HG03558 (cell line): Measurements from ENCODE around the gene CYP1A2.

ENCODE experiments used
- ATAC-seq: cut with Tn5 transposase; IDR thresholded peaks from one replicate; pipeline ENCODE4 v1.9.1; 2021; ENCODE audit warnings: moderate number of reproducible peaks; ENCODE audit not compliant: unreplicated experiment; ENCODE audit errors: extremely low read depth

The CYP1A2 gene

GRCh38 chr15:74788042-74788682 is 39.5 kb downstream of the CYP1A2 start:
- ATAC-seq: no peak

DNA sequence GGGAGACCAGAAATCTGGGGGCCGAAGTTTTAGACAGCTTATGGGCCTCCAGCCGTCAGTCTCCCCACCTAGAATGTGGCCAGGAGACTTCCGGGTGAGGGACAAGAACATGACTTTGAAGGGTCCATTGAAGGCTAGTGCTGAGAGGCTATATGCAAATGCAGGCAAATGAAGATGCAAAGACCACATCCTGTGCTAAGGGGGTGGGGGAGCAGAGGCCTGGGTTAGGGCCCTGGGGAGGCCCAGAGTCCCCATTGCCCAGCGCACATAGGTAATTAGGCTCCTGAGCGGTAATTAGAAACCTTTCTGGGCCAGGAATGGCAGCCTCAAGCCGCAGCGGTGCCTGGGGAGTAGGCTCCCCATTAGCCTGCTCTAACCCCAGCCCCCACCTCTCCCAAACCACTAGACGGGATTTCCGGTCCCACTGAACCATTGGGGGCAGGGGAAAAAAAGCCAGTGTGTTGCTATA is 40.1 kb downstream of the CYP1A2 start:
- ATAC-seq: no peak

- ATAC-seq: no peak
Observed at GRCh38 chr15:74789171-74789631, 40.6 kb downstream of the CYP1A2 start.

- ATAC-seq: no peak
Observed at GRCh38 chr15:74789741-74790079, 41.1 kb downstream of the CYP1A2 start.

- no peak for ATAC-seq
Observed at GRCh38 chr15:74790080-74790916, 41.7 kb downstream of the CYP1A2 start.

DNA sequence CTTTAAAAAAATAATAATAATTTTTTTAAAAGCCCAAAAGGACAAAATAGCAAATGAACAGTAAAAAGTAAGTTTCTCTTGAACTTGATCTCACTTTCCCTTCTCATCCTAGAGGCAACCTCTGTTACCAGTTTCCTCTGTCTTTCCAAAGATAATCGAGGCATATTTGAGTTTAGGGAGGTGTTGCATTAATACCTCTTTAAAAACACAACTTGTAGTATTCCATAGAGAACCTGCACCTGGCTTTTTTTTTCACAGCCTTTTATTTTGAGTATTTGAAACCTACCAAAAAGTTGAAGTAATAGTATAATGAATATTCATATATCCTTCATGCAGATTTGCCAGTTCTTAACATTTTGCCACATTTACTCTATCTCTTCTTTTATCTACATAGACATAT is 42.4 kb downstream of the CYP1A2 start:
- no peak for ATAC-seq

- no peak for ATAC-seq
Observed at GRCh38 chr15:74791667-74792066, 43.0 kb downstream of the CYP1A2 start.

DNA sequence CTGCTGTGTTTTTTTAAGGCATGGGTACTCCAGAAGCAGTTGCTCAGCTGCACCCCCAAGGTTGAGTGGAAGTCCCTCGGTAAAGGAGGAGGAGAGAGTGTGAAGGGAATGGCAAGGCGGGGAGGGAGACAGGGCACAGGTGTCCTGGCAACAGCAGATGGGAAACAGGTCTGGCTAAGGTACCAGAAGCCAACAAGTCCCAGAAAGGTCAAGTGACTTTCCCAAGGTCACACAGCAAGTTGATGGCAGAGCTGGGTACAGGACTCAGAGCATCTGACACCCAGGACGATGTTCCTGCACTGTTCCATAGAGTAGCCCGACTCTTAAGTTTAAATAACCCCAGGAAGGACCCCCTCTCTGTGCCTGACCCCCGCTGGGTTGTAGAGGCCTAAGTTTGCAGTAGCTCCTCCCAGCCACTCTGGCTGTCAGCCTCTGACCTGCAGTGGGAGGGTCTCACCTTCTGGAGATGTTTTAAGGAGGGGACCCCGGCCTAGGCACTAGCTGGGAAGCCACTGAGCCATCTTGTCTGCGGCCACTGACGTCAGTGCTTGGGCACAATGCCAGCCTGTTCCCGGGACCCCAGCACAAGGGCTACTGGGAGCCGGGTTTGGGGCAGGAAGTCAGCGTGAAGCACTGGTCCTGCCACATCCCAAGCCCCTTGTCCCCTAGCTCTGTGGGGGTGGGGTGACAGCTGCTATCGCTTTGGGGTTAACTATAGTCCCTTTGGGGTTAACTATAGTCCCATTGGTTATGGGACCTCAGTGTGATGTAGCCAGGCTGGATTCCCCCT is 43.8 kb downstream of the CYP1A2 start:
- no peak for ATAC-seq

DNA sequence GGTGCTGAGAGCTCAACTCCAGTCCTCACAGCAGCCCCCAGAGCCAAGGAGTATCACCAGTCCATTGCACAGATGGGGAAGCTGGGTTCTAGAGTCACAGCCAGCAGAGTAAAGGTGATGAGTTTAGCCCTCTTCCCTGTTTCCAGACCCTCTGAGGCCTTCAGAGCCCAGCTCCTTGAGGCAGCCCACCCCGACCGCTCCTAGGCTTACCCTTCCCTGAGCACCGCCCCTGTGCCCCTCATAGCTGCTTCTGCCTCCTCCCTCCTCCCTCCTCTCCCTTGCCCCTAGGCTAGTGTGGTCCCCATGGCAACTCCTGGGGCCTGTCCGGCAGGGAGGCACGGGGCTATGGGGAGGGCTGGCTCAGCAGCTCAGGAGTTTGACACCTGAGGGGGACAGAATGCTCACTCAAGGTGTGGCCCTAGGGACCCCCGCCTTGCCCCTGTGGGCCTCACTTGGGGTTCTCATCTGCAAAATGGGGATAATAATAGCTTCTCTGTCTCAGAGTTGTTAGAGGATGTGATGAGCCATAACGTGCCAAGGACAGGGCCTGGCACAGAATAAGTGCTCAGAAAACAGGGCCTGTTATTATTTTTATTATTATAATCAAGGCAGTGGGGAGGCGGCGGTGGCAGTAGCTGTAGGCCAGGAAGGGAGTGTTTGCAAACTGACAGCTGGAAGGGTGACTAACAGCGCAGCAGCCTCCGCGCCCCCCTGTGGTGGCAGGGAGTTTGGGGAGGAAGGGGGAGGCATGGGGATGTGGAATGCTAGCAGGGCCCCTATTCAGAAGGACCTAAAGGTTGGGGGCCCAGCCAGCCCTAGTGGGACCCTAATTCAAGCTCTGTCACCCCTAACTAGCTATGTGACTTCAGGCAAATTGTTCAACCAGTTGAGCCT is 44.7 kb downstream of the CYP1A2 start:
- no peak for ATAC-seq

GRCh38 chr15:74794248-74794969 is 45.8 kb downstream of the CYP1A2 start:
- no peak for ATAC-seq

DNA sequence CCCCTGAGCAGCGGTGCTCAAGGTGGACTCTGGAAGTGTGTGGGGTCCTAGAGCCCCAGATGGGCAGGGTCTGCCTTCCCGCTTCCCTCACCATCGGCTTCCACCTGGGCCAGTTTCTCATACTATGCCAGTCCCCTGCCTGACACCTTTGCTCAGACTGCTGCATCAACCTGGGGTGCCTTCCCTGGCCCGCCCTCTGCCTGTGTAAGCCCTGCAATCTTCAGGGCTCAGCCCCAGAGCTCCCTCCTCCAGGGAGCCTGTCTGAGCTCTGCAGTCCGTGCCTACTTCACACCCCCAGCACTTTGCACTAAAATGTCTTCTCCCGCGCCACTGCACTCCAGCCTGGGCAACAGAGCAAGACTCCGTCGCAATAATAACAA is 46.3 kb downstream of the CYP1A2 start:
- no peak for ATAC-seq

DNA sequence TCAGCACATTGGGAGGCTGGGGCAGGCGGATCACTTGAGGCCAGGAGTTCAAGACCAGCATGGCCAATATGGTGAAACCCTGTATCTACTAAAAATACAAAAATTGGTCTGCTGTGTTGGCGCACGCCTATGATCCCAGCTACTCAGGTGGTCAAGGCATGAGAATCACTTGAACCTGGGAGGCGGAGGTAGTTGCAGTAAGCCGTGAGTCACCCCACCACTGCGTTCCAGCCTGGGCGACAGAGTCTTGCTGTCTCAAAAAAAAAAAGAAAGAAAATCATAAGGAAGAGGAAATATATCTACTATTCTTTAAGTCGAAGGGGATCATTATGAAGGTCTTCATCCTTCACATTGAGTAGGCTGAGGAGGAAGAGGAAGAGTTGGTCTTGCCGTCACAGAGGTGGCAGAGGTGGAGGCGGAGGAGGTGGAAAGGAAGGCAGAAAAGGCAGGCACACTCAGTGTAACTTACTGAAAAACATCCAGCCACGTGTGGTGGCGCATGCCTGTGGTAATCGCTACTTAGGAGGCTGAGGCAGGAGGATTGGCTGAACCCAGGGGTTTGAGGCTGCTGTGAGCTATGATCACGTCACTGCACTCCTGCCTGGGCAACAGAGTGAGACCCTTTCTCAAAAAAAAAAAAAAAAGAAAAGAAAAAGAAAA is 47.5 kb downstream of the CYP1A2 start:
- no peak for ATAC-seq

DNA sequence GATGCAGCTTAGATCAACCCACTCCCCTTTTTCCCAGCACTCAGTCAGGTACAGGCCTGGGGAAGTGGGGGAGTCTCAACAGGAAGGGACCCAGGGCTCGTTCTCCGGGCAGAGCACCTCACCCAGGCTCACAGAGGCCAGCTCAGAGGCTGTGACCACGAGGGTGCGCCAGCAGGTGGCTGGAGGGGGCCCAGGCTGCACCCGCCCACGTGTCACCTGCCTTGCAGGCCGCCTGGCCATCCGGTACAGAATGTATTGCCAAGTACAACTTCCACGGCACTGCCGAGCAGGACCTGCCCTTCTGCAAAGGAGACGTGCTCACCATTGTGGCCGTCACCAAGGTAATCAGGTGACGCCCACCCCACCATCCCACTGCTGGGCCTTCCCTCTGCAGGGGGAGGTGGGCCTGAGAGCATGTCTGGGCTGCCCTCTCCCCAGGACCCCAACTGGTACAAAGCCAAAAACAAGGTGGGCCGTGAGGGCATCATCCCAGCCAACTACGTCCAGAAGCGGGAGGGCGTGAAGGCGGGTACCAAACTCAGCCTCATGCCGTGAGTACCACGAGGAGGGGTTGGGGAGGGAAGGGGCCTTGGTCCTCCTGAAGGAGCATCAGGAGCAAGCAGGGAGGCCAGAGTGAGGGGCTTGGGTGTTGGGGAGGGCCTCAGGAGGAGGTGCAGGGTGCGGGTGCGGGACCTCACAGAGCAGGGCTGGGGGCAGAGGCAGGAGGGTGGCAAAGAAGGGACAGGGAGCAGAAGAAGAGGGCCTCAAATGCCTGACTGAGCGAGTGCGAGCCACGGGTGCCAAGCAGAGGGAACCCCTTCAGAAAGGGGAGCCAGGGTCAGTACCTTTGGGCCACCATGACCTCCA is 50.0 kb downstream of the CYP1A2 start:
- no peak for ATAC-seq

DNA sequence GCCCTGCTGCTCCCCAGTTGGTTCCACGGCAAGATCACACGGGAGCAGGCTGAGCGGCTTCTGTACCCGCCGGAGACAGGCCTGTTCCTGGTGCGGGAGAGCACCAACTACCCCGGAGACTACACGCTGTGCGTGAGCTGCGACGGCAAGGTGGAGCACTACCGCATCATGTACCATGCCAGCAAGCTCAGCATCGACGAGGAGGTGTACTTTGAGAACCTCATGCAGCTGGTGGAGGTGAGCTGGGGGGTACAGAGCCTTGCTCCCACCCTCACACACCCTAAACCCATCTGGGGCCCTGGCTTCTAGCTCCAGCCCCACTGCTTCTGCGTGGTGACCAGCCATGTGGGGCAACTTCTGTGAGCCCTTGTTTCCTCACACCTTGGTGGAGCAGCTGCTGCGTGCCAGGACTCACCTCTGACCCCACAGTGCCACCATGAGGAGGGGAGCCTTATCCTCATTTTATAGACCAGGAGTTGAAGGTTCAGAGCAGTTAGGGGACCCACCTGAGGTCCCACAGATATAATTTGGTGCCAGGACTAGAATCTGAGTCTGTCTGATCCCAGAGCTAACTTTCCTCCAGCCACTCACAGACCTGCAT is 50.7 kb downstream of the CYP1A2 start:
- ATAC-seq: no peak

GRCh38 chr15:74799856-74800558 is 51.4 kb downstream of the CYP1A2 start:
- ATAC-seq: no peak

GRCh38 chr15:74800559-74801094 is 52.0 kb downstream of the CYP1A2 start:
- ATAC-seq: no peak
